ENCODE data around the gene PIGX. TPM values are rescaled to one million over a fixed set of nuclear protein-coding genes. Genes with fewer than 3 reads are reported as not detected.

PIGX gene
- total RNA-seq: 10 to 100 TPM; 14.1 to 29.2 (median 17.8) TPM
- 1 to 10 TPM; 4.5 to 6.7 (median 5.3) TPM for polyA plus RNA-seq
- long read RNA-seq, donor 1, transcript PIGX-202 (6 exons, 3,057 nt): major isoform, 7 of 15 reads
- long read RNA-seq, donor 1, partial matches to known transcripts: 5 of 15 reads
- long read RNA-seq, donor 1, other reads (novel, unspliced or antisense): 0 of 15 reads
- long read RNA-seq, donor 2, transcript PIGX-202 (6 exons, 3,057 nt): major isoform, 8 of 9 reads
- long read RNA-seq, donor 2, partial matches to known transcripts: 0 of 9 reads
- long read RNA-seq, donor 2, other reads (novel, unspliced or antisense): 0 of 9 reads

DNA sequence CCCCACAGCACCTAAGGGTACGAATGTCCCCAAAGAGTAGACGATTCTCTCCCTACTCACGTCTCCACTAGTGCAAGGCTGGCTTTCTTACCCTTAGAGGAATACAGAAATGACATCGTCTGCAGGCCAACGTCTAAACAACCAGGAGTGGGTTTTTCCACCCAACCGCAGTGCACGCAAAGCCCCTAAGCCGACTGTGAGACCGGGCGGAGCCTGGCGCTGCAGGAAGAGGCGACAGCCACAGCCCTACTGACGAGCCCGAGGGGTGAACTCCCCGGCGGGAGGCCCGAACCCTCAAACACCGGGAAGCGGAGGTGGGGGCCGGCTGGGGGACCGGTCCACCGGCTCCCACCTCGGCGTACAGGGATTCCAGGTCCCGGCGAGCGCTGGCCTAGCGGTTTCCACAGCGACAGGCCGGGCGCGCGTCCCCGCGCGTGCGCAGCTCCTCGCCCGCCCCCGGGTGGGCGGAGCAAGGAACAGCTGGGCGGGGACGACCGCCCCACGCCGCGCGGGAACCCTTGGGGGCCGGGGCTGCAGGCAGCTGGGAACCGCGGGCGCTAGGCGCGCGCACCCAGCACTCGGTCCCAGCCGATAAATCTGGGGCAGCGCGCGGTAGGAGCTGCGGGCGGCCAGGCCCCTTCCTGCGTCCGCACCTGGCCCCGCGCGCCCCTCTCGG is at the start of gene PIGX, which contains the start of gene CEP19:
TSS of gene PIGX (plus strand) at position 540 of the 676 bp plus-strand sequence.
TSS of gene CEP19 (minus strand) at position 413 of the 676 bp plus-strand sequence. CDS start 3,593 bp downstream, outside the sequence.
- intact Hi-C loops (cut with DNase I; ENCODE audit: low total_unique reads): no loop called here
- H3K27me3 ChIP-seq (replicated peaks in 1 of 7): no peaks in the 10 kb centered on the region
- no peaks in the 10 kb centered on the region for H3K9me3 ChIP-seq
- 0 to 1% (median 0%) methylated on average over 23 to 68 of the region's 68 CpGs for WGBS, 5 donors
- H3K36me3 ChIP-seq: peaks cover 0 to 6% (median 0%) of the 10 kb centered on the region in 6 donors
- H3K4me3 ChIP-seq: peak within 1 kb of the TSS; percentile 75 to 96 (median 92)
- H3K4me1 ChIP-seq: peaks cover 4 to 41% (median 23%) of the 10 kb centered on the region in 6 donors
- peak within 1 kb of the TSS; percentile 90 to 97 (median 94) for H3K27ac ChIP-seq
- TF ChIP-seq POLR2A (IDR thresholded peaks at IDR 0.05): peak in 1 of 3 donors; percentile 63
- TF ChIP-seq, protein P1, sequence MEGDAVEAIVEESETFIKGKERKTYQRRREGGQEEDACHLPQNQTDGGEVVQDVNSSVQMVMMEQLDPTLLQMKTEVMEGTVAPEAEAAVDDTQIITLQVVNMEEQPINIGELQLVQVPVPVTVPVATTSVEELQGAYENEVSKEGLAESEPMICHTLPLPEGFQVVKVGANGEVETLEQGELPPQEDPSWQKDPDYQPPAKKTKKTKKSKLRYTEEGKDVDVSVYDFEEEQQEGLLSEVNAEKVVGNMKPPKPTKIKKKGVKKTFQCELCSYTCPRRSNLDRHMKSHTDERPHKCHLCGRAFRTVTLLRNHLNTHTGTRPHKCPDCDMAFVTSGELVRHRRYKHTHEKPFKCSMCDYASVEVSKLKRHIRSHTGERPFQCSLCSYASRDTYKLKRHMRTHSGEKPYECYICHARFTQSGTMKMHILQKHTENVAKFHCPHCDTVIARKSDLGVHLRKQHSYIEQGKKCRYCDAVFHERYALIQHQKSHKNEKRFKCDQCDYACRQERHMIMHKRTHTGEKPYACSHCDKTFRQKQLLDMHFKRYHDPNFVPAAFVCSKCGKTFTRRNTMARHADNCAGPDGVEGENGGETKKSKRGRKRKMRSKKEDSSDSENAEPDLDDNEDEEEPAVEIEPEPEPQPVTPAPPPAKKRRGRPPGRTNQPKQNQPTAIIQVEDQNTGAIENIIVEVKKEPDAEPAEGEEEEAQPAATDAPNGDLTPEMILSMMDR (IDR thresholded peaks at IDR 0.05 in 8 of 11, conservative IDR thresholded peaks at IDR 0.05 in 3 of 11): peak in 7 of 11 experiments; percentile 11 to 62 (median 47)
- peak; percentile 76 to 91 (median 87) for TF ChIP-seq POLR2AphosphoS5 (IDR thresholded peaks at IDR 0.05)
- DNase-seq: peak; percentile 96

DNA sequence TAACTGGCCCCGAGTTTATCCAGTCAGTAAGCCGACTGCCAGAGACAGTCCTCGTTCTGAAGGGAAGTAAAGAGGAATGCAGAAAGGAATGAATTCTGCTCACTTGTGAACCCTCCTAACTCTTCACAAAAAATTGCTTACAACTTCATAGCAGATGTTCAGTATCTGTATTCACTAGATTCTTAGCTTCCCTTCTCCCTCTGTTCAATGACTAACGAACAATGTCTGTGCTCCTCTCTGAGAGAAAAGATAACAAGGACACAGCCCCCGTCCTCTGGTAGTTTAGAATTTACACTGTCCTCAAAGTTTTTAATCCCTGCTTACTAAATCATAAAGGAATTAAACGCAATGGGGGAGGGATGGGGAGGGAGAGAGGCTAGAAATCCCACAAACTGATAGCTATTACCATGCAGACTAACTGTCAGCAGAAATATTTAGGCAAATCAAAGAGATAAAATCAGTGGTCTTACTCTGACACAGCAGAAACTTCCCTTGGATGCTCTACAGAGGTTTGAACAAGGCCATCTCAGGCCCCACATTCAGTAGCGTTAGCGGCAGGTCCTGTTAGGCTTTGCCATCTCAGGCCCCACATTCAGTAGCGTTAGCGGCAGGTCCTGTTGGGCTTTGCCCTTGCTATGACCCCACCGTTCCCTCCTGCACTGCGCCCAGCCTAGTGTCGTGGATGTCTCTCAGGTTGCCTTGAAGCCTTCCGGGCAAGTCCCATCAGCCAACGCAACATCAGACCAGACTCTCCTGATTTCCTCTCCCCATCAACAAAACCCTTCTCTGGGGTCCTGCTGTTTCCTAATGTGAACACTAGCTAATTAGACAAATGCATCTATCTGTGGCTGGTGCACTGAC is 49.2 kb upstream of the PIGX start:
- no peak for TF ChIP-seq POLR2A (IDR thresholded peaks at IDR 0.05)
- TF ChIP-seq POLR2AphosphoS5 (IDR thresholded peaks at IDR 0.05): no peak
- TF ChIP-seq, protein P1 (IDR thresholded peaks at IDR 0.05 in 8 of 11, conservative IDR thresholded peaks at IDR 0.05 in 3 of 11): no peak
- no peak for DNase-seq
- Histone ChIP-seq H3K9me3 (no peaks in the 10 kb centered on the region), H3K27me3 (replicated peaks in 1 of 7) (no peaks in the 10 kb centered on the region), H3K27ac (no peak overlapping the region), H3K36me3 (peaks cover 0 to 59% (median 35%) of the 10 kb centered on the region in 6 donors), H3K4me3 (no peak overlapping the region), H3K4me1 (peaks cover 0 to 11% (median 0%) of the 10 kb centered on the region in 6 donors)
- intact Hi-C loops (cut with DNase I; ENCODE audit: low total_unique reads): no loop called here
- 69 to 79% (median 77%) methylated on average over 13 to 15 of the region's 15 CpGs for WGBS, 5 donors

DNA sequence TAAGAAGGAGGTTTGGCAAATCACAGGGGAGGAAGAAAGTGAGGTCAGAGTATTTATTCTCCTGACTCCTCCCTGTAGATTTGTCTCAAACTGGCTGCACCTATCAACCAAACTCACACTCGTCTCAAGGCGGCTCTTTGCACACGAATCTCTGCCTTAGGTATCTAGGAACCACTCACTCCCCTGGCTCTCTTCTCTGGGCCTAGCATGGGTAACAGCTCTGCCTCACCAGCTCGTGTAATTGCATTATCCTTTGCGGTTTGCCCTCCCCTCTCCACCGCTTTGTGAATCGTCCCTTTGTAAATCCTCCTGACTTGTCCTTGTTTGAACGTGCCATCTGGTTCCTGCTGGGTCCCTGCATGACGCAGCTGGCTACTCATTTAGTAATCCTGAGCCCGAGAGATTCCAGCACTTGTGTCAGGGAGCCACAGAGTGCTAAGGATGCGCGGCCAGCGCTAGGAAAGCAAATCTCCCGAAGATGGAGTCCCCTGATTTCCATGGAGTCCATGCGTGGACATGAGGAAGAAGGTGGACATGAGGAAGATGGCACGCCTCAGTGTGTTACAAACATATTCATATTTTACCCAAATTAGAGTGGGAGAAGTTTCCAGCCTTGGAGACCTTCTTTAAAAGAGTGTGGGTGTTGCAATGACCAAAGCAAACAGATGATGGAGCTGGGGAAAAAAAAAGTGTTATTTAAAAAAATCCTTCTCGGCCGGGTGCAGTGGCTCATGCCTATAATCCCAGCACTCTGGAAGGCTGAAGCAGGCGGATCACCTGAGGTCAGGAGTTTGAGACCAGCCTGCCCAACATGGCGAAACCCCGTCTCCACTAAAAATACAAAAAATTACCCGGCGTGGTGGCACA is 45.9 kb upstream of the PIGX start:
- H3K36me3 ChIP-seq: peaks cover 0 to 26% (median 7%) of the 10 kb centered on the region in 6 donors
- TF ChIP-seq POLR2A (IDR thresholded peaks at IDR 0.05) (no peak), POLR2AphosphoS5 (IDR thresholded peaks at IDR 0.05) (no peak)
- TF ChIP-seq, protein P1 (IDR thresholded peaks at IDR 0.05 in 8 of 11, conservative IDR thresholded peaks at IDR 0.05 in 3 of 11): no peak
- no peaks in the 10 kb centered on the region for H3K27me3 ChIP-seq (replicated peaks in 1 of 7)
- intact Hi-C loops (cut with DNase I; ENCODE audit: low total_unique reads): no loop called here
- DNase-seq: no peak
- 72 to 77% (median 73%) methylated on average over 23 of the region's 23 CpGs for WGBS, 5 donors
- H3K9me3 ChIP-seq: no peaks in the 10 kb centered on the region
- peak overlapping the region in 2 of 8 donors; percentile 21 to 37 for H3K27ac ChIP-seq
- H3K4me1 ChIP-seq: peaks cover 6 to 30% (median 16%) of the 10 kb centered on the region in 6 donors
- H3K4me3 ChIP-seq: no peak overlapping the region

All from spleen (tissue), 13 donors.